IMR-90 (cell line): Measurements from ENCODE around the gene CHAT.

Experiments used
- BHLHE40 ChIP-seq: fragments of 150-350 bp; IDR thresholded peaks from 2 replicates; pipeline ENCODE4 v1.6.1; 2016; ENCODE audit warnings: mild to moderate bottlenecking, low read depth, low read length
- POLR2A ChIP-seq: IDR thresholded peaks from 2 replicates; pipeline ENCODE4 v1.6.1; 2012; ENCODE audit warnings: mild to moderate bottlenecking, low read depth, low read length
- TF ChIP-seq, protein P1 (sequence below): fragments of 150-350 bp; IDR thresholded peaks from 2 replicates; pipeline ENCODE4 v1.6.1; 2016; ENCODE audit warnings: low read depth, mild to moderate bottlenecking, low read length, moderate library complexity, borderline replicate concordance
- TF ChIP-seq, protein P2 (sequence below): conservative IDR thresholded peaks from 2 replicates; pipeline ENCODE4 v1.5.1; 2012; ENCODE audit warnings: mild to moderate bottlenecking, low read depth, low read length, improper control_type of control experiment

DNA sequence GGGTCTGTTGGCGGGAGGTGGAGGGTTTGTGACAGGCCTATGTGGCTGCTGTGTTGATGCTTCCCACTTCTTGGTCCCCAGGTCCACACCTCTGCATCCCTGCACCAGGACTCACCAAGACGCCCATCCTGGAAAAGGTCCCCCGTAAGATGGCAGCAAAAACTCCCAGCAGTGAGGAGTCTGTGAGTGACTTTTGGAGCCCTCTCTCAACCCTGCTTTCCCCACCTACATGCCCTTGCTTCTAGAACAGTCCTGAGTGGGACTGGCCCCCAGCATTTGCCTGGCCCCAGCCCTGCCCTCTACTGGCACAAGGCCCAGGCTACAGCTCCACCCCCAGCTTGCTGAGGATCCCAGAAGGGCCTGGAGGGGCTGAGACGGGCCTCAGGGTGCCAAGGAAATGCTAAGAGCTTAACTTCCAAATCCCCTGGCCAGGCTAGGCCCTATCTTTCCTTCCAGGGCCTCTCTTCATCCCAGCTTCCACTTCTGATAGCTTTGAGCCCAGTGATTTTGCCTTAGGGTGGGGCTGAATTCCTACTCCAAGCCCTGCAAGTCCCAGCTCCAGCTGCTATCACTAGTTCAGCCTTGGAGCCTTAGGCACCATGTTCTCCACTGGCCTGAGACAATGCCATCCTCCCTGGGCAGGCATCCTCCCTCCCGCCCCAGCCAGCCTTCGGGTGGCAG is 2.7 kb downstream of the CHAT start:
- TF ChIP-seq POLR2A (no peak), BHLHE40 (no peak)
- TF ChIP-seq, protein P1, sequence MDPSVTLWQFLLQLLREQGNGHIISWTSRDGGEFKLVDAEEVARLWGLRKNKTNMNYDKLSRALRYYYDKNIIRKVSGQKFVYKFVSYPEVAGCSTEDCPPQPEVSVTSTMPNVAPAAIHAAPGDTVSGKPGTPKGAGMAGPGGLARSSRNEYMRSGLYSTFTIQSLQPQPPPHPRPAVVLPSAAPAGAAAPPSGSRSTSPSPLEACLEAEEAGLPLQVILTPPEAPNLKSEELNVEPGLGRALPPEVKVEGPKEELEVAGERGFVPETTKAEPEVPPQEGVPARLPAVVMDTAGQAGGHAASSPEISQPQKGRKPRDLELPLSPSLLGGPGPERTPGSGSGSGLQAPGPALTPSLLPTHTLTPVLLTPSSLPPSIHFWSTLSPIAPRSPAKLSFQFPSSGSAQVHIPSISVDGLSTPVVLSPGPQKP: no peak
- TF ChIP-seq, protein P2, sequence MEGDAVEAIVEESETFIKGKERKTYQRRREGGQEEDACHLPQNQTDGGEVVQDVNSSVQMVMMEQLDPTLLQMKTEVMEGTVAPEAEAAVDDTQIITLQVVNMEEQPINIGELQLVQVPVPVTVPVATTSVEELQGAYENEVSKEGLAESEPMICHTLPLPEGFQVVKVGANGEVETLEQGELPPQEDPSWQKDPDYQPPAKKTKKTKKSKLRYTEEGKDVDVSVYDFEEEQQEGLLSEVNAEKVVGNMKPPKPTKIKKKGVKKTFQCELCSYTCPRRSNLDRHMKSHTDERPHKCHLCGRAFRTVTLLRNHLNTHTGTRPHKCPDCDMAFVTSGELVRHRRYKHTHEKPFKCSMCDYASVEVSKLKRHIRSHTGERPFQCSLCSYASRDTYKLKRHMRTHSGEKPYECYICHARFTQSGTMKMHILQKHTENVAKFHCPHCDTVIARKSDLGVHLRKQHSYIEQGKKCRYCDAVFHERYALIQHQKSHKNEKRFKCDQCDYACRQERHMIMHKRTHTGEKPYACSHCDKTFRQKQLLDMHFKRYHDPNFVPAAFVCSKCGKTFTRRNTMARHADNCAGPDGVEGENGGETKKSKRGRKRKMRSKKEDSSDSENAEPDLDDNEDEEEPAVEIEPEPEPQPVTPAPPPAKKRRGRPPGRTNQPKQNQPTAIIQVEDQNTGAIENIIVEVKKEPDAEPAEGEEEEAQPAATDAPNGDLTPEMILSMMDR: no peak
